IgD-negative memory B cell (primary cell): ENCODE results near the gene CEACAM20. TPM values are rescaled to one million over a fixed set of nuclear protein-coding genes. Genes with fewer than 3 reads are reported as not detected.

ENCODE experiments used
- H3K27ac Mint-ChIP-seq, 3 donors: one replicate each; pipeline ENCODE4 v1.8.0; 2020 to 2022; ENCODE audit warnings: mild to moderate bottlenecking in 3 of 3, mixed read lengths in 3 of 3, moderate library complexity in 1 of 3
- H3K27me3 Mint-ChIP-seq: one replicate; pipeline ENCODE4 v1.8.0; 2021; ENCODE audit warnings: mixed read lengths
- H3K36me3 Mint-ChIP-seq: one replicate; pipeline ENCODE4 v1.8.0; 2020; ENCODE audit warnings: mild to moderate bottlenecking, mixed read lengths
- H3K4me1 Mint-ChIP-seq, 3 donors: one replicate each; pipeline ENCODE4 v1.8.0; 2020 to 2022; ENCODE audit warnings: mixed read lengths in 3 of 3, mild to moderate bottlenecking in 1 of 3
- H3K4me3 Mint-ChIP-seq, 4 donors: one replicate each; pipeline ENCODE4 v1.8.0; 2020 to 2022; ENCODE audit warnings: mild to moderate bottlenecking in 4 of 4, mixed read lengths in 4 of 4, moderate library complexity in 3 of 4
- H3K9me3 Mint-ChIP-seq, 3 donors: one replicate each; pipeline ENCODE4 v1.8.0; 2020 to 2021; ENCODE audit warnings: mixed read lengths in 3 of 3, mild to moderate bottlenecking in 1 of 3
- polyA plus RNA-seq: library from polyadenylated mRNA; unstranded; fragments of 300-500 nt; fragmentation: Illumina TruSeq; gene quantifications from one replicate; pipeline ENCODE4 v1.2.3, GENCODE V29; 2021

Gene CEACAM20
- polyA plus RNA-seq, 1 donor from 2014 or later, result not detected

DNA sequence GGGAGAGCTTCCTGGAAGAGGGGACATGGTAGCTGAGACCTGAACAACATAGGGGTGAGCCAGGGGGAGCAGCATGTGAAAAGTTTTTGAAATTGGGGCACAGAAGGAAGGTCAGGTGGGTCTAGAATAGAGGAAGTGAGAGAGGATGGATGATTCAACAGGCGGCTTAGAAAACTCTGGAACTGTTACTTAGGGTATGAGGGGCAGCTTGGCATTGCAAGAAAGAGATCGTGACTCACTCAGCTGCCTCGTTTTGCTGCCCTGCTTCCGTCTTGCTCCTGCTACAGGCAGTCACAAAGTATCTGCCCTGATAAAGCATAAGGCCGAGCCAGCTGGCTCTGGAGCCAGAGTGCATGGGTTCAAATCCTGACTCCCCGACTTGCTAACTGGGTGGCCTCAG lies 1.3 kb upstream of the CEACAM20 start:
- H3K36me3 Mint-ChIP-seq, result peaks cover 2% of the 10 kb centered on the region
- no peaks in the 10 kb centered on the region for H3K4me1 Mint-ChIP-seq
- H3K27me3 Mint-ChIP-seq, result peaks cover 6% of the 10 kb centered on the region
- H3K9me3 Mint-ChIP-seq, result peaks cover 2 to 22% (median 9%) of the 10 kb centered on the region in 3 donors
- H3K4me3 Mint-ChIP-seq, result peak overlapping the region in 1 of 4 donors; percentile 51
- no peak overlapping the region for H3K27ac Mint-ChIP-seq

GRCh38 chr19:44527554-44527953 lies 1.9 kb downstream of the CEACAM20 start:
- H3K4me1 Mint-ChIP-seq, result no peaks in the 10 kb centered on the region
- no peak overlapping the region for H3K27ac Mint-ChIP-seq
- peaks cover 4 to 19% (median 16%) of the 10 kb centered on the region in 3 donors for H3K9me3 Mint-ChIP-seq
- peaks cover 4% of the 10 kb centered on the region for H3K27me3 Mint-ChIP-seq
- peaks cover 2% of the 10 kb centered on the region for H3K36me3 Mint-ChIP-seq
- no peak overlapping the region for H3K4me3 Mint-ChIP-seq

GRCh38 chr19:44525721-44526430 lies 3.6 kb downstream of the CEACAM20 start:
- no peak overlapping the region for H3K27ac Mint-ChIP-seq
- H3K4me1 Mint-ChIP-seq, result no peaks in the 10 kb centered on the region
- no peak overlapping the region for H3K4me3 Mint-ChIP-seq
- peaks cover 4 to 17% (median 16%) of the 10 kb centered on the region in 3 donors for H3K9me3 Mint-ChIP-seq
- peaks cover 2% of the 10 kb centered on the region for H3K36me3 Mint-ChIP-seq
- peaks cover 4% of the 10 kb centered on the region for H3K27me3 Mint-ChIP-seq

GRCh38 chr19:44521370-44521769 lies 8.1 kb downstream of the CEACAM20 start:
- H3K9me3 Mint-ChIP-seq, result peaks cover 3 to 9% (median 3%) of the 10 kb centered on the region in 3 donors
- H3K27me3 Mint-ChIP-seq, result no peaks in the 10 kb centered on the region

GRCh38 chr19:44517146-44517545 lies 12.3 kb downstream of the CEACAM20 start:
- Mint-ChIP-seq H3K27ac (no peak overlapping the region), H3K27me3 (peaks cover 5% of the 10 kb centered on the region), H3K36me3 (no peaks in the 10 kb centered on the region), H3K4me3 (no peak overlapping the region), H3K9me3 (peaks cover 2 to 9% (median 6%) of the 10 kb centered on the region in 3 donors), H3K4me1 (no peaks in the 10 kb centered on the region)

More at GRCh38 chr19:44521370-44521769, 8.1 kb downstream of the CEACAM20 start:
- no peaks in the 10 kb centered on the region for H3K4me1 Mint-ChIP-seq
- no peaks in the 10 kb centered on the region for H3K36me3 Mint-ChIP-seq
- H3K27ac Mint-ChIP-seq, result no peak overlapping the region
- H3K4me3 Mint-ChIP-seq, result no peak overlapping the region

DNA sequence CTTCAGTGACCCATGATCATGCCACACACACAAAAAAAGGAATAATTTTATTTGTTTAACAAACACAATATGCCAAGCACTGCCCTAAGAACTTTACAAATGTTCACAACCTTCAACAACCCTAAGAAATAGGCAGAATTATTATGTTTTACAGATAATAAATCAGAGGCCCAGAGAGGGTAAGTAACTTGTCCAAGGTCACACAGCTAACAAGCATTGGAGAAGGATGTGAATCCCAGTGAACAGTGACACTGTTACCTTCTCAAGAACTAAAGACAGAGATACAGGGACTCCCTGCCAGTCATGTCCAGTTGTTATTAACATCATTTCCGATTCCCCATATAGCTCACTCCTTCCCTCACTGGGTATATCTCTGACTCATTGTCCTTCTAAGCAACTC lies 13.6 kb downstream of the CEACAM20 start:
- Mint-ChIP-seq H3K4me3 (no peak overlapping the region), H3K27me3 (peaks cover 8% of the 10 kb centered on the region), H3K4me1 (no peaks in the 10 kb centered on the region), H3K27ac (no peak overlapping the region), H3K36me3 (no peaks in the 10 kb centered on the region), H3K9me3 (peaks cover 2 to 12% (median 12%) of the 10 kb centered on the region in 3 donors)

- H3K27me3 Mint-ChIP-seq, result peaks cover 12% of the 10 kb centered on the region
- no peak overlapping the region for H3K4me3 Mint-ChIP-seq
- no peaks in the 10 kb centered on the region for H3K36me3 Mint-ChIP-seq
- H3K27ac Mint-ChIP-seq, result no peak overlapping the region
- H3K4me1 Mint-ChIP-seq, result no peaks in the 10 kb centered on the region
- peaks cover 2 to 17% (median 12%) of the 10 kb centered on the region in 3 donors for H3K9me3 Mint-ChIP-seq
Measured at GRCh38 chr19:44515031-44515430, 14.4 kb downstream of the CEACAM20 start.

- Mint-ChIP-seq H3K4me1 (no peaks in the 10 kb centered on the region), H3K27me3 (peaks cover 21% of the 10 kb centered on the region), H3K9me3 (peaks cover 11 to 29% (median 20%) of the 10 kb centered on the region in 3 donors), H3K4me3 (peak overlapping the region in 1 of 4 donors; percentile 27), H3K36me3 (peaks cover 3% of the 10 kb centered on the region), H3K27ac (no peak overlapping the region)
Measured at GRCh38 chr19:44512326-44513298, 16.9 kb downstream of the CEACAM20 start.

GRCh38 chr19:44509478-44509877 lies 20.0 kb downstream of the CEACAM20 start:
- Mint-ChIP-seq H3K27me3 (peaks cover 28% of the 10 kb centered on the region), H3K4me1 (no peaks in the 10 kb centered on the region), H3K36me3 (peaks cover 3% of the 10 kb centered on the region), H3K4me3 (peak overlapping the region in 1 of 4 donors; percentile 53), H3K9me3 (peaks cover 11 to 38% (median 24%) of the 10 kb centered on the region in 3 donors), H3K27ac (no peak overlapping the region)

DNA sequence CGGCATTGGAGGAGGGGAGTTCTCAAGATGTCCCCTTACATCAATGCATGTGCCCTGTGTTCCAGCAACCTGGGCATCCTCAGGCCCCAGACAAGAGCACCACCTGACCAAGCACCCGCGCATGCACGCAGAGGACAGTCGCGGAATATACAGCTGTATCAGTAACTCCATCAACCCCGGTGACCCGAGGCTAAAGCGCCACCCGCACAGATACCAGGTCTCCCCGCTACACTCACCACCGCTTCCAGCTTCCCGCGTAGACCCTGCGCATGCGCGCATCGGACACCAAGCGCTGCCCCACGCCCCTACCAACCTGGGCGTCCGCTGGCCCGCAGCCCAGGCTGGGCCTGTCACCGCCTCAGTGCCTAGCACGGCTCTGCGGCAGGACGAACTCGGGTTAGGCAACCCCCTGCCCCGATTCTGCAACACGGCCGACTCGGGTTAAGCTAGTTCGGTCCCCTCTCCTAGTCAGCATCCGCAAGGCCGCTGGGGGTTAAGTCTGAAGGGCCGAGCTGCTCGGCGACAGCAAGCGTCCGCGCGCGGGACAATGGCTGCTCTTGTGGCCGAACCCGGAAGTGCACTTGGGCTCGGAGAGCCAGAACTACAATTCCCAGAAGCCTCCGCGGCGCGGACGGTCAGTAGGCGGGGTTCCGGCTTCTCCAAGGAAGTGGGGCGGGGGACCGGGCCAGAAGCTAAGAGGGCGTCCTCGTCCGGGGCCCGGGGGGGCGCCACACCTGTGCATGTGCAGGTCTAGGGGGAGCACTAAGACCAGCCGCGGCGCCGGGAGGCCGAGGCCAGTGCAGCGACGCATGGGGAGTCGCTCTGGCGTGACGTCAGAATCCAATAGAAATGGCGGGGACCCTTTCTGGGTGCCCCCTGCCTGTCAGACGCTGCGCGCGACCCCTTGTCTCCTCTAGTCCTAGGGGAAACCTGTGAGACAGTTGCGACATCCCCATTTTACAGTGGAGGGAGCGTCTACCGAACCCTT lies 29.2 kb downstream of the CEACAM20 start, which contains the start of gene ZNF180:
Gene ZNF180, minus strand, starts transcription at position 561 of the 988 bp plus-strand sequence. CDS start 3,188 bp downstream, outside the sequence.
- Mint-ChIP-seq H3K27ac (peak within 1 kb of the TSS; percentile 83 to 93 (median 87)), H3K4me1 (peaks cover 15 to 26% (median 24%) of the 10 kb centered on the region in 3 donors), H3K36me3 (peaks cover 18% of the 10 kb centered on the region), H3K27me3 (peaks cover 2% of the 10 kb centered on the region), H3K9me3 (peaks cover 10 to 40% (median 23%) of the 10 kb centered on the region in 3 donors), H3K4me3 (peak within 1 kb of the TSS; percentile 96 to 99 (median 98))

DNA sequence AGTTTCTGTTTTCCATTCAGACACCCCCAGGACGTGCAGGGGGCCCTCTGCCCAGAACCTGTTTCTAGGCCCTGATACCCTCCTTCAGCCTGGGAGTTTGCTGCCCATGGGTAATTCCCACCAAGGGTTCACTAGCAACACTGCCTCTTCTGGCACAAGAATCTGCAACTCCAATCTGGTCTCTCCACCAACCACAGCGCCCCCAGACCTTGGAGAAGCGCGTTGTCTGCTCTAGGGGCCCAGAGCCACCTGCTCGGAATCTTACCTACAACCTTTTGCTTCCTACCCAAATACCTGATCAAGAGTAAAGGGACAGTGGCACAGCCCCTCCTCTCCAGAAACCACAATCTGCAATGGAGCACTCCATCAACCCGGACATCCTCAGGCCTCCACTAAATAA lies 29.9 kb downstream of the CEACAM20 start:
- H3K4me1 Mint-ChIP-seq, result peaks cover 15 to 26% (median 24%) of the 10 kb centered on the region in 3 donors
- peak overlapping the region in 2 of 3 donors; percentile 83 to 87 for H3K27ac Mint-ChIP-seq
- H3K4me3 Mint-ChIP-seq, result peak overlapping the region; percentile 96 to 99 (median 98)
- peaks cover 16 to 44% (median 28%) of the 10 kb centered on the region in 3 donors for H3K9me3 Mint-ChIP-seq
- no peaks in the 10 kb centered on the region for H3K27me3 Mint-ChIP-seq
- peaks cover 24% of the 10 kb centered on the region for H3K36me3 Mint-ChIP-seq

DNA sequence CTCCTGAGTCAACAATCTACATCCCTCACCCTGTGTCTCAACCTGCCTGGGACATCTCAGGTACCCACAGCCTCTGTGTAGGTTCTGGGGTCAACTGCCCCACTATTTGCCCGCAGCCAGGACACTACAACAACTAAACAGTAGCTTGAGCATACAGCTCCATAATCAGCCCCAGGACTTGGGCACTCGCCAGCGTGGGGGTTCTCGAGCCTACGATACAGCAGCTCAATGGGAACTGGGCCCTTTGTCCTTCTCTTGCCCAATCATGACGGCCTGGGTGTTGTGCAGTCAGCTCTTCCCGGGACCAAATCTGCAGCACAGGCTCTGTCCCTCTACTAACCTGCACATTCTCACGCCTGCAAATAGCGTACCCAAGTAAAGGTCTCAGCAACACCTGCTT lies 30.5 kb downstream of the CEACAM20 start:
- H3K4me1 Mint-ChIP-seq, result peaks cover 15 to 26% (median 24%) of the 10 kb centered on the region in 3 donors
- H3K27ac Mint-ChIP-seq, result peak overlapping the region in 1 of 3 donors; percentile 45
- H3K36me3 Mint-ChIP-seq, result peaks cover 28% of the 10 kb centered on the region
- H3K27me3 Mint-ChIP-seq, result no peaks in the 10 kb centered on the region
- H3K9me3 Mint-ChIP-seq, result peaks cover 16 to 43% (median 30%) of the 10 kb centered on the region in 3 donors
- peak overlapping the region; percentile 77 to 98 (median 96) for H3K4me3 Mint-ChIP-seq

GRCh38 chr19:44496711-44497110 lies 32.8 kb downstream of the CEACAM20 start:
- Mint-ChIP-seq H3K36me3 (peaks cover 43% of the 10 kb centered on the region), H3K27ac (no peak overlapping the region), H3K27me3 (no peaks in the 10 kb centered on the region), H3K4me1 (peaks cover 15 to 27% (median 24%) of the 10 kb centered on the region in 3 donors), H3K4me3 (peak overlapping the region in 2 of 4 donors; percentile 38 to 42), H3K9me3 (peaks cover 21 to 48% (median 38%) of the 10 kb centered on the region in 3 donors)
